H1 (cell line): ENCODE data around the gene TMEM255B. TPM values are rescaled to one million over a fixed set of nuclear protein-coding genes. Genes with fewer than 3 reads are reported as not detected.

Experiments
- CHD1 ChIP-seq: IDR thresholded peaks from 2 replicates; pipeline ENCODE4 v1.6.1; 2012; ENCODE audit warnings: low read depth, low read length, improper control_type of control experiment
- GABPA ChIP-seq: IDR thresholded peaks from 2 replicates; pipeline ENCODE4 v1.6.1; 2011; ENCODE audit warnings: mild to moderate bottlenecking, low read length, moderate library complexity, borderline replicate concordance; ENCODE audit not compliant: insufficient read depth
- SIN3A ChIP-seq, 2 experiments: IDR thresholded peaks in 1 of 2; conservative IDR thresholded peaks in 1 of 2; 2 replicates each; pipeline ENCODE4 v1.6.1; 2011 to 2012; ENCODE audit warnings: low read length in 2 of 2, improper control_type of control experiment in 1 of 2, low read depth in 1 of 2, mild to moderate bottlenecking in 1 of 2
- polyA plus RNA-seq, 7 experiments: library from polyadenylated mRNA; depleted of rRNA in 3 of 7; stranded (reverse) in 5 of 7; unstranded in 2 of 7; fragments of >200 nt in 5 of 7; fragments of 200-250 nt in 2 of 7; gene quantifications; 1 replicate in 5 of 7; 2 replicates in 1 of 7; 4 replicates in 1 of 7; pipeline versions ENCODE4 v1.2.1 to v1.2.3, GENCODE V29; 2011 to 2013; ENCODE audit warnings: missing spikeins in 2 of 7, mixed read lengths in 2 of 7
- total RNA-seq: library from RNA; stranded (reverse); fragmentation: NEBNext Ultra II Directional; extraction: Animal tissue kit (Norgen Biotek cat#: 25700); gene quantifications from 2 replicates; pipeline ENCODE4 v1.2.1, GENCODE V29; 2021

TMEM255B gene
- total and polyA plus RNA-seq, 2 of the 8 experiments (the other 6 are each of a cell fraction or from before 2014, with no cell fraction given): 3.4 to 4.4 TPM

DNA sequence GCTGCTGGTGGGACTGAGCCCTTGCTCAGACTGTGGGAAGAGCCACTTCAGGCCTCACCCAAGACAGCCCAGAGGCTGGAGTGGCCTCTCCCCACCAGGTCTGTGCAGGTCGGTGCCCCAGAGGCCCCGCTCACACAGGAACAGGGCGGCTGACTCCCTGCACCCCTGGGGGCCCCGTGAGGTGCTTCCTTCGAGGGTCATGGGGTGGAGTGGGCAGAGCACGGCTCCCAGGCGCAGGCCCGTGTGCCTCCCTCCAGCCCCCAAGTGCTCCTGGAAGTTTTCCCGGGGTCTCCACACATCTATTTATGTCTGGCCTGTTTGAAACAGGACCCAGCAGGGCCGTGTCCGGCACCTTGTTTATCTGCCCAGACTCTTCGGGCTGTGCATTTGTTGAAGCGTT lies 9.5 kb upstream of the TMEM255B start (continued):
- no peak for TF ChIP-seq GABPA
- TF ChIP-seq CHD1: no peak
- no peak for TF ChIP-seq SIN3A (conservative IDR thresholded peaks at IDR 0.05 in 1 of 2, IDR thresholded peaks at IDR 0.05 in 1 of 2; ENCODE audit: low read depth in 1 of 2, low read length in 2 of 2)
